ENCODE results near the gene COA1. TPM values are rescaled to one million over a fixed set of nuclear protein-coding genes. Genes with fewer than 3 reads are reported as not detected.

COA1 gene
- polyA plus RNA-seq, 1 of the 3 experiments (the other 2 are of a cell fraction): 42.8 TPM

GRCh38 chr7:43602256-43602655, 127.1 kb downstream of the COA1 start:
- peaks cover 98% of the 10 kb centered on the region for H4K20me1 ChIP-seq (ENCODE audit: insufficient read depth)
- H3K9ac ChIP-seq: no peak overlapping the region
- ChIA-PET POLR2A (no interaction called here), CTCF (interaction anchor here (1.5 to 3.4 kb wide), 6 partner anchors 9 to 98 kb away, joined by 3 to 20 read pairs (median 4); partner anchors contain the start of gene STK17A)
- no peaks in the 10 kb centered on the region for H3K9me2 ChIP-seq
- WGBS (ENCODE audit: low lambda C conversion rate): 100% methylated on average over 1 of the region's 1 CpG
- TF ChIP-seq FOXM1 (IDR thresholded peaks at IDR 0.05; ENCODE audit: low read depth) (no peak), NFIC (IDR thresholded peaks at IDR 0.05; ENCODE audit: borderline replicate concordance) (peak; percentile 22; the same call in 1 of the 2 replicates)
- DNase-seq: no peak
- no peaks in the 10 kb centered on the region for H3K27me3 ChIP-seq (ENCODE audit: insufficient read depth)
- peaks cover 75 to 99% of the 10 kb centered on the region in 2 experiments for H3K36me3 ChIP-seq (replicated peaks in 1 of 2; ENCODE audit: control insufficient read depth in 1 of 2, insufficient read depth in 2 of 2, low read length in 1 of 2)
- H3K4me1 ChIP-seq (ENCODE audit: control insufficient read depth in 1 of 2, insufficient read depth in 2 of 2, low read depth in 1 of 2, low read length in 1 of 2): no peaks in the 10 kb centered on the region; a peak in 1 of 4 replicates
- H3F3A ChIP-seq (replicated peaks; ENCODE audit: insufficient read depth): peaks cover 44% of the 10 kb centered on the region
- no peak overlapping the region for H2AFZ ChIP-seq (ENCODE audit: low read depth)
- no peak overlapping the region for H3K4me3 ChIP-seq (ENCODE audit: low read depth in 2 of 2, low read length in 1 of 2)
- peaks cover 100% of the 10 kb centered on the region for H3K79me2 ChIP-seq (ENCODE audit: insufficient read depth)
- no peak overlapping the region for H3K27ac ChIP-seq (ENCODE audit: low read depth in 2 of 2, low read length in 1 of 2)
- no peak overlapping the region for H3K4me2 ChIP-seq
- H3K9me3 ChIP-seq: 0 out of 2 replicates have a peak, but pooled peaks cover 5% of the 10 kb centered on the region

GRCh38 chr7:43600056-43600455, 129.3 kb downstream of the COA1 start:
- Histone ChIP-seq H2AFZ (ENCODE audit: low read depth) (no peak overlapping the region), H3K4me3 (ENCODE audit: low read depth in 2 of 2, low read length in 1 of 2) (no peak overlapping the region), H3K9ac (no peak overlapping the region), H3K27ac (ENCODE audit: low read depth in 2 of 2, low read length in 1 of 2) (no peak overlapping the region), H3K79me2 (ENCODE audit: insufficient read depth) (peaks cover 100% of the 10 kb centered on the region), H3K4me1 (ENCODE audit: control insufficient read depth in 1 of 2, insufficient read depth in 2 of 2, low read depth in 1 of 2, low read length in 1 of 2) (peaks cover 0 to 9% of the 10 kb centered on the region in 2 experiments; a peak in 2 of 4 replicates), H4K20me1 (ENCODE audit: insufficient read depth) (peaks cover 98% of the 10 kb centered on the region), H3K4me2 (no peak overlapping the region), H3K9me2 (no peaks in the 10 kb centered on the region), H3K36me3 (replicated peaks in 1 of 2; ENCODE audit: control insufficient read depth in 1 of 2, insufficient read depth in 2 of 2, low read length in 1 of 2) (peaks cover 77 to 98% of the 10 kb centered on the region in 2 experiments), H3K9me3 (0 out of 2 replicates have a peak, but pooled peaks cover 5% of the 10 kb centered on the region), H3K27me3 (ENCODE audit: insufficient read depth) (no peaks in the 10 kb centered on the region), H3F3A (replicated peaks; ENCODE audit: insufficient read depth) (peaks cover 50% of the 10 kb centered on the region)
- 96% methylated on average over 3 of the region's 3 CpGs for WGBS (ENCODE audit: low lambda C conversion rate)
- no peak for TF ChIP-seq IRF3 (IDR thresholded peaks at IDR 0.05; ENCODE audit: low read depth, low read length)
- TF ChIP-seq SIN3A (IDR thresholded peaks at IDR 0.05; ENCODE audit: borderline replicate concordance, low read depth, low read length): no peak
- no peak for TF ChIP-seq USF1 (IDR thresholded peaks at IDR 0.05; ENCODE audit: borderline replicate concordance, low read depth)
- no peak for TF ChIP-seq FOXJ3 (CRISPR knock-in tag; IDR thresholded peaks at IDR 0.05)
- no peak for TF ChIP-seq PBX3 (IDR thresholded peaks at IDR 0.05)
- no peak for TF ChIP-seq ELF1 (IDR thresholded peaks at IDR 0.05)
- TF ChIP-seq FOXM1 (IDR thresholded peaks at IDR 0.05; ENCODE audit: low read depth): no peak
- no peak for TF ChIP-seq NRF1 (IDR thresholded peaks at IDR 0.05; ENCODE audit: low read depth, low read length)
- no peak for TF ChIP-seq MEF2A (IDR thresholded peaks at IDR 0.05; ENCODE audit: borderline replicate concordance, low read depth)
- no peak for DNase-seq
- ChIA-PET CTCF (interaction anchor here (1.5 to 1.9 kb wide), 2 partner anchors 14 to 17 kb away, joined by 6 read pairs; partner anchors contain the start of gene STK17A), POLR2A (no interaction called here)
